HFFc6 (cell line): Measurements from ENCODE around the gene ZFP3. TPM values are rescaled to one million over a fixed set of nuclear protein-coding genes. Genes with fewer than 3 reads are reported as not detected.

Experiments used
- DNase-seq: peaks from one replicate; pipeline ENCODE4 v3.0.0-alpha.2; 2018
- H3K27ac Mint-ChIP-seq: 2 replicates; pipeline ENCODE4 v1.8.0; 2020; ENCODE audit warnings: mild to moderate bottlenecking, mixed read lengths
- H3K27me3 Mint-ChIP-seq: 2 replicates; pipeline ENCODE4 v1.8.0; 2021; ENCODE audit warnings: mild to moderate bottlenecking, moderate library complexity, mixed read lengths; ENCODE audit not compliant: insufficient read depth
- H3K36me3 Mint-ChIP-seq: 2 replicates; pipeline ENCODE4 v1.8.0; 2021; ENCODE audit warnings: low read depth, mixed read lengths
- H3K4me1 Mint-ChIP-seq: 2 replicates; pipeline ENCODE4 v1.8.0; 2020; ENCODE audit warnings: low read depth, mixed read lengths
- H3K4me3 Mint-ChIP-seq: 2 replicates; pipeline ENCODE4 v1.8.0; 2020; ENCODE audit warnings: mild to moderate bottlenecking, moderate library complexity, mixed read lengths
- H3K9me3 Mint-ChIP-seq: 2 replicates; pipeline ENCODE4 v1.8.0; 2020; ENCODE audit warnings: mild to moderate bottlenecking, mixed read lengths
- total RNA-seq, 6 experiments: library from RNA; stranded (reverse); fragmentation: NEBNext Ultra II Directional; extraction: Animal tissue kit (Norgen Biotek cat#: 25700); gene quantifications; 2 replicates in 1 of 6; 3 replicates in 5 of 6; pipeline ENCODE4 v1.2.3, GENCODE V29; 2021
- TF ChIP-seq, protein P1 (sequence below): fragments of 200-600 bp; sonication (generic); IDR thresholded peaks from 2 replicates; pipeline ENCODE4 v1.5.0; 2021; ENCODE audit warnings: antibody characterized with exemption, mild to moderate bottlenecking

The ZFP3 gene
- total RNA-seq, 6 experiments from 2014 or later: 0.09 to 0.19 (median 0.13) TPM; not detected in 1

DNA sequence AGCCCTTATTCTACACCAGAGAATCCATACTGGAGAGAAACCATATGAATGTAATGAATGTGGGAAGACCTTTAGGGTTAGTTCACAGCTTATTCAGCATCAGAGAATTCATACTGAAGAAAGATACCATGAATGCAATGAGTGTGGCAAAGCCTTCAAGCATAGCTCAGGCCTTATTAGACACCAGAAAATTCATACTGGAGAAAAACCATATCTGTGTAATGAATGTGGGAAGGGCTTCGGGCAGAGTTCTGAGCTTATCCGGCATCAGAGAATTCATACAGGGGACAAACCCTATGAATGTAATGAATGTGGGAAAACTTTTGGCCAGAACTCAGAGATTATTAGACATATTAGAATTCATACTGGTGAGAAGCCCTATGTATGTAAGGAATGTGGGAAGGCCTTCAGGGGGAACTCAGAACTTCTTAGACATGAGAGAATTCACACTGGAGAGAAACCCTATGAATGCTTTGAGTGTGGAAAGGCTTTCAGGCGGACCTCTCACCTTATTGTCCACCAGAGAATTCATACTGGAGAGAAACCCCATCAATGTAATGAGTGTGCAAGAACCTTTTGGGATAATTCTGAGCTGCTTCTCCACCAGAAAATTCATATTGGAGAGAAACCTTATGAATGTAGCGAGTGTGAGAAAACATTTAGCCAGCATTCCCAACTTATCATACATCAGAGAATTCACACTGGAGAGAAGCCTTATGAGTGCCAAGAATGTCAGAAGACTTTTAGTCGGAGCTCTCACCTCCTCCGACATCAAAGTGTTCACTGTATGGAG is 14.1 kb downstream of the ZFP3 start:
- DNase-seq: no peak
- no peak overlapping the region for H3K27ac Mint-ChIP-seq
- peaks cover 95% of the 10 kb centered on the region for H3K9me3 Mint-ChIP-seq
- no peaks in the 10 kb centered on the region for H3K27me3 Mint-ChIP-seq
- TF ChIP-seq, protein P1, sequence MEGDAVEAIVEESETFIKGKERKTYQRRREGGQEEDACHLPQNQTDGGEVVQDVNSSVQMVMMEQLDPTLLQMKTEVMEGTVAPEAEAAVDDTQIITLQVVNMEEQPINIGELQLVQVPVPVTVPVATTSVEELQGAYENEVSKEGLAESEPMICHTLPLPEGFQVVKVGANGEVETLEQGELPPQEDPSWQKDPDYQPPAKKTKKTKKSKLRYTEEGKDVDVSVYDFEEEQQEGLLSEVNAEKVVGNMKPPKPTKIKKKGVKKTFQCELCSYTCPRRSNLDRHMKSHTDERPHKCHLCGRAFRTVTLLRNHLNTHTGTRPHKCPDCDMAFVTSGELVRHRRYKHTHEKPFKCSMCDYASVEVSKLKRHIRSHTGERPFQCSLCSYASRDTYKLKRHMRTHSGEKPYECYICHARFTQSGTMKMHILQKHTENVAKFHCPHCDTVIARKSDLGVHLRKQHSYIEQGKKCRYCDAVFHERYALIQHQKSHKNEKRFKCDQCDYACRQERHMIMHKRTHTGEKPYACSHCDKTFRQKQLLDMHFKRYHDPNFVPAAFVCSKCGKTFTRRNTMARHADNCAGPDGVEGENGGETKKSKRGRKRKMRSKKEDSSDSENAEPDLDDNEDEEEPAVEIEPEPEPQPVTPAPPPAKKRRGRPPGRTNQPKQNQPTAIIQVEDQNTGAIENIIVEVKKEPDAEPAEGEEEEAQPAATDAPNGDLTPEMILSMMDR: no peak
- H3K4me3 Mint-ChIP-seq: no peak overlapping the region
- no peaks in the 10 kb centered on the region for H3K4me1 Mint-ChIP-seq
- peaks cover 59% of the 10 kb centered on the region for H3K36me3 Mint-ChIP-seq

DNA sequence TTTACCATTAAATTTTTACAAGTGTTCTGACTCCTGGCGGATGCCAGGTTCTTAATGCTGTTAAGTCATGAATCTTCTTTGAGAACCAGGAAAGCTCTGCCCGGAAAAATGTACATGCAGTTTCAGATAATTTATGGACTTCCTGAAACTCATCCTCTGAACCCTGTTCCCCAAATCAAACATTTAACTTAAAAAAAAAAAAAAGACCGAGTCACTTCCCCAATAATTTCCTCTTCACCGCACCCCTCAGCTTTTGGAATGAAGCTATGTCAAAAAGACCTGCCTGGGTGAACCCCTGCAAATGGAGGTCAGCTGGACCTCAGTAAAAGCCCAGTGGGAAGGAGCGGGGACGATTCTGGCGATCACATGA is 18.4 kb downstream of the ZFP3 start:
- TF ChIP-seq, protein P1: no peak
- Mint-ChIP-seq H3K4me3 (no peak overlapping the region), H3K27ac (no peak overlapping the region), H3K9me3 (peaks cover 94% of the 10 kb centered on the region), H3K36me3 (peaks cover 55% of the 10 kb centered on the region), H3K27me3 (peaks cover 9% of the 10 kb centered on the region; the same call in 1 of the 2 replicates), H3K4me1 (no peaks in the 10 kb centered on the region)
- DNase-seq: no peak

DNA sequence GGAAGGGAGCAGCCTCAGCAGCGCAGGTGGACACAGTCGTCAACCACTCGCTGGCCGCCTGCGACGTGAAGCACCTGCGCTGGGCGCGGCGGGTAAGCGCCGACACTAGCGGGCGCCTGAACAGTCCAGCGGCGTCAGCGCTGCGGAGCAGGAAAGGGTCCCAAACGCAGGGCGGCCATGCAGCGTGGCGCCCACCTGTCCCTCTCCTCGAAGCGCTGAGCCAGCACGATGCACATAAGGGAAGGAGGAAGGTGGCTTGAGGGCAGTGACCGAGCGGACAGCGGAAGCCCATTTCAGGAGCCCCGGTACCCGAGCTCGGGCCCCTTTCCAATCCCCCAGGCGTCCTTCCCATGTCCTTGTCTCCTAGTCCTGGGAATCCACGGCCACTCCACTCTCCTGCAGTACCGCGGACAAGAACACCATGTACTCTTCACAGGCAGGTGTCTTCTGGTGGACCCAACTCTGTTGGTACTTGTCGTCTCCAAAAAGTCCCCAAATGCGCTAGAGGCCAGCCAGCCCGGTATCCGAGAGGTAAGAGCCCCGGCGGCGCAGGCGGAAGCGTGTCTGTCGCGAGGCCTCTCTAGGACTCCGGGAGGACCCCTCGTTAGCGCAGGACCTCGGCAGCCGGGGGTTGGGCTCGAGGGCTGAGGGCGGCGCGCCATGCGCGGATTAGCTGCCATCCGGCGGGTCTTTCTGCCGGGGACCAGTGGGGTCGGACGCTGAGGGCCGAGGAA is 19.0 kb downstream of the ZFP3 start:
- TF ChIP-seq, protein P1: no peak
- Mint-ChIP-seq H3K4me1 (no peaks in the 10 kb centered on the region), H3K27me3 (peaks cover 9% of the 10 kb centered on the region; the same call in 1 of the 2 replicates), H3K27ac (no peak overlapping the region), H3K9me3 (peaks cover 90% of the 10 kb centered on the region), H3K36me3 (peaks cover 51% of the 10 kb centered on the region), H3K4me3 (no peak overlapping the region)
- no peak for DNase-seq

DNA sequence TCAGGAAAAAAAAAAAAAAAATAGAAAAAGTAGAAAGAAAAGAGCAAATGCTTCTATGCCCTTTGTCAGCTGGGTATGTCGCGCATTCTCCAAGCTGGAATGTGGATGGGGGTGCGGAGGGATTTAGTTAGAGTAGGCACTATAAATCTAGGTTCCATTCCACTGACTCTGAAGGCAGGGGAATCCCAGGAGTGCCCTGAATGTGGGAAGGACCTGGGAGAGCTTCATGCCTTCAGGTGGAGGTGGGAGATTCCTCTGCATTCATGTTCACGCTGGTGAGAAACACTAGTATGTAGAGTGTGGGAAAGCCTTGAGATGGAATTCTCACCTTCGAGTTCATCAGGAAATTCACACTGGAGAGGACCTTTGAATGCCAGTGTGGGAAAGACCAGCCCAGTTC is 21.0 kb downstream of the ZFP3 start:
- H3K27ac Mint-ChIP-seq: no peak overlapping the region
- peaks cover 9% of the 10 kb centered on the region; the same call in 1 of the 2 replicates for H3K27me3 Mint-ChIP-seq
- H3K4me1 Mint-ChIP-seq: no peaks in the 10 kb centered on the region
- DNase-seq: no peak
- peaks cover 50% of the 10 kb centered on the region for H3K36me3 Mint-ChIP-seq
- TF ChIP-seq, protein P1: no peak
- H3K4me3 Mint-ChIP-seq: no peak overlapping the region
- H3K9me3 Mint-ChIP-seq: peaks cover 90% of the 10 kb centered on the region

DNA sequence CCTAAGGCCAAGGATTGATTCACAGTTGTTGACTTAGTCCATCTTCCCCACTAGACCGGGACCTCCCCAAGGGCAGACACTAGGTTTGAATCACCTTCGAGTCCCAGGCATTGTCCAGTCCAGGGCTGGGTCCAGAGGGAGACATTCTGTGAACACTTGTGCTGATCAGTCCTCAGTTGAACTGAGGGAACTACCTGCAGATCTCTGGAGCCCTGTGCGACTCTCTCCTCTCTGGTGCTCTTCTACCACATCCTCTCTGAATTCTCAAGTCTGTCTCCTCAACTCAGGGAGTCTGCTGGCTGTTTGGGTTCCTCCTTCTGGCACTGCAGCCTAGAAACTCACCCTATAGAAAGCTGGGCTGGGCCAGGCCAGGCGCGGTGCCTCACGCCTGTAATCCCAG is 22.6 kb downstream of the ZFP3 start:
- TF ChIP-seq, protein P1: no peak
- no peak for DNase-seq
- Mint-ChIP-seq H3K27ac (no peak overlapping the region), H3K4me1 (no peaks in the 10 kb centered on the region), H3K9me3 (peaks cover 89% of the 10 kb centered on the region), H3K36me3 (peaks cover 51% of the 10 kb centered on the region), H3K27me3 (peaks cover 9% of the 10 kb centered on the region; the same call in 1 of the 2 replicates), H3K4me3 (no peak overlapping the region)
